ENCODE results near the gene FAM241A. TPM values are rescaled to one million over a fixed set of nuclear protein-coding genes. Genes with fewer than 3 reads are reported as not detected.
"Not testable (repeated sequence)": the region's sequence is repeated elsewhere in the genome, so short reads cannot be mapped to it uniquely, and the experiment has no call there.

FAM241A gene
- total RNA-seq, 8 experiments from 2014 or later, result 0.46 to 2.3 (median 0.71) TPM

- ATAC-seq (replicated peaks in 6 of 8); H3K4me3 ChIP-seq; in situ Hi-C loops (cut with MboI; ENCODE audit: low pct_unique_long_range_greater_than_20kb in 2 of 9, low sequenced_read_pairs in 9 of 9, unreplicated experiment in 9 of 9); H3K27ac ChIP-seq; H3K4me1 ChIP-seq (replicated peaks in 1 of 2): not testable (repeated sequence)
- 100% methylated on average over 1 to 2 of the region's 3 CpGs; no CpG with 5 or more reads in 5 of the 10 experiments for WGBS, 10 experiments
Observed at GRCh38 chr4:112163706-112164105, 18.5 kb downstream of the FAM241A start.

- Histone ChIP-seq H3K27ac (no peak overlapping the region), H3K4me3 (no peak overlapping the region), H3K4me1 (replicated peaks in 1 of 2) (no peaks in the 10 kb centered on the region)
- in situ Hi-C loops (cut with MboI; ENCODE audit: low pct_unique_long_range_greater_than_20kb in 2 of 9, low sequenced_read_pairs in 9 of 9, unreplicated experiment in 9 of 9), result no loop called here
- ATAC-seq (replicated peaks in 6 of 8), result no peak
Observed at GRCh38 chr4:112167794-112168193, 22.5 kb downstream of the FAM241A start.

GRCh38 chr4:112168719-112169500 is 23.7 kb downstream of the FAM241A start:
- no peak for ATAC-seq (replicated peaks in 6 of 8)
- H3K4me1 ChIP-seq (replicated peaks in 1 of 2), result no peaks in the 10 kb centered on the region
- 83 to 100% (median 94%) methylated on average over 1 to 13 of the region's 13 CpGs for WGBS, 10 experiments
- H3K27ac ChIP-seq, result no peak overlapping the region
- H3K4me3 ChIP-seq, result no peak overlapping the region
- in situ Hi-C loops (cut with MboI; ENCODE audit: low pct_unique_long_range_greater_than_20kb in 2 of 9, low sequenced_read_pairs in 9 of 9, unreplicated experiment in 9 of 9), result no loop called here

GRCh38 chr4:112170451-112170993 is 25.3 kb downstream of the FAM241A start:
- WGBS, 10 experiments, result 4 to 93% (median 44%) methylated on average over 2 to 3 of the region's 3 CpGs; no CpG with 5 or more reads in 3 of the 10 experiments
- peak in 6 of 8 experiments; percentile 36 to 100 (median 85) for ATAC-seq (replicated peaks in 6 of 8)
- in situ Hi-C loops (cut with MboI; ENCODE audit: low pct_unique_long_range_greater_than_20kb in 2 of 9, low sequenced_read_pairs in 9 of 9, unreplicated experiment in 9 of 9), result no loop called here
- no peak overlapping the region for H3K27ac ChIP-seq
- H3K4me3 ChIP-seq, result no peak overlapping the region
- H3K4me1 ChIP-seq (replicated peaks in 1 of 2), result no peaks in the 10 kb centered on the region

GRCh38 chr4:112171051-112171763 is 26.0 kb downstream of the FAM241A start:
- H3K4me1 ChIP-seq (replicated peaks in 1 of 2); in situ Hi-C loops (cut with MboI; ENCODE audit: low pct_unique_long_range_greater_than_20kb in 2 of 9, low sequenced_read_pairs in 9 of 9, unreplicated experiment in 9 of 9): not testable (repeated sequence)
- 50 to 100% (median 86%) methylated on average over 1 to 14 of the region's 16 CpGs; no CpG with 5 or more reads in 1 of the 10 experiments for WGBS, 10 experiments

GRCh38 chr4:112172180-112172579 is 26.9 kb downstream of the FAM241A start:
- in situ Hi-C loops (cut with MboI; ENCODE audit: low pct_unique_long_range_greater_than_20kb in 2 of 9, low sequenced_read_pairs in 9 of 9, unreplicated experiment in 9 of 9), result no loop called here
- H3K4me3 ChIP-seq, result no peak overlapping the region
- ATAC-seq (replicated peaks in 6 of 8), result no peak
- H3K4me1 ChIP-seq (replicated peaks in 1 of 2), result no peaks in the 10 kb centered on the region
- no peak overlapping the region for H3K27ac ChIP-seq
- WGBS, 10 experiments, result 75 to 100% (median 100%) methylated on average over 1 of the region's 1 CpG; no CpG with 5 or more reads in 1 of the 10 experiments

More at GRCh38 chr4:112171051-112171763, 26.0 kb downstream of the FAM241A start:
- ATAC-seq (replicated peaks in 6 of 8); H3K4me3 ChIP-seq; H3K27ac ChIP-seq: not testable (repeated sequence)

- in situ Hi-C loops (cut with MboI; ENCODE audit: low pct_unique_long_range_greater_than_20kb in 2 of 9, low sequenced_read_pairs in 9 of 9, unreplicated experiment in 9 of 9), result no loop called here
- WGBS, 10 experiments, result 86 to 100% (median 94%) methylated on average over 1 to 8 of the region's 8 CpGs; no CpG with 5 or more reads in 1 of the 10 experiments
- Histone ChIP-seq H3K27ac (no peak overlapping the region), H3K4me1 (replicated peaks in 1 of 2) (no peaks in the 10 kb centered on the region), H3K4me3 (no peak overlapping the region)
- peak in 2 of 8 experiments; percentile 31 to 52 for ATAC-seq (replicated peaks in 6 of 8)
Observed at GRCh38 chr4:112173593-112174558, 28.6 kb downstream of the FAM241A start.

GRCh38 chr4:112175840-112176239 is 30.6 kb downstream of the FAM241A start:
- in situ Hi-C loops (cut with MboI; ENCODE audit: low pct_unique_long_range_greater_than_20kb in 2 of 9, low sequenced_read_pairs in 9 of 9, unreplicated experiment in 9 of 9), result no loop called here
- Histone ChIP-seq H3K27ac (no peak overlapping the region), H3K4me1 (replicated peaks in 1 of 2) (no peaks in the 10 kb centered on the region), H3K4me3 (no peak overlapping the region)
- 50 to 100% (median 93%) methylated on average over 1 to 4 of the region's 4 CpGs for WGBS, 10 experiments
- ATAC-seq (replicated peaks in 6 of 8), result no peak

- in situ Hi-C loops (cut with MboI; ENCODE audit: low pct_unique_long_range_greater_than_20kb in 2 of 9, low sequenced_read_pairs in 9 of 9, unreplicated experiment in 9 of 9), result no loop called here
- WGBS, 10 experiments, result 40 to 100% (median 83%) methylated on average over 1 to 2 of the region's 2 CpGs; no CpG with 5 or more reads in 2 of the 10 experiments
- Histone ChIP-seq H3K4me1 (replicated peaks in 1 of 2) (no peaks in the 10 kb centered on the region), H3K27ac (no peak overlapping the region), H3K4me3 (no peak overlapping the region)
- ATAC-seq (replicated peaks in 6 of 8), result no peak
Observed at GRCh38 chr4:112176596-112176995, 31.3 kb downstream of the FAM241A start.

GRCh38 chr4:112178741-112179140 is 33.5 kb downstream of the FAM241A start:
- H3K4me1 ChIP-seq (replicated peaks in 1 of 2); in situ Hi-C loops (cut with MboI; ENCODE audit: low pct_unique_long_range_greater_than_20kb in 2 of 9, low sequenced_read_pairs in 9 of 9, unreplicated experiment in 9 of 9); H3K27ac ChIP-seq; H3K4me3 ChIP-seq; ATAC-seq (replicated peaks in 6 of 8): not testable (repeated sequence)
- WGBS, 10 experiments, result 53 to 100% (median 80%) methylated on average over 1 to 3 of the region's 3 CpGs; no CpG with 5 or more reads in 1 of the 10 experiments

- WGBS, 10 experiments, result 83 to 100% (median 97%) methylated on average over 1 to 3 of the region's 3 CpGs
- Histone ChIP-seq H3K4me1 (replicated peaks in 1 of 2) (no peaks in the 10 kb centered on the region), H3K4me3 (no peak overlapping the region), H3K27ac (no peak overlapping the region)
- in situ Hi-C loops (cut with MboI; ENCODE audit: low pct_unique_long_range_greater_than_20kb in 2 of 9, low sequenced_read_pairs in 9 of 9, unreplicated experiment in 9 of 9), result no loop called here
- no peak for ATAC-seq (replicated peaks in 6 of 8)
Observed at GRCh38 chr4:112181358-112182000, 36.2 kb downstream of the FAM241A start.

- Histone ChIP-seq H3K27ac (no peak overlapping the region), H3K4me1 (replicated peaks in 1 of 2) (no peaks in the 10 kb centered on the region), H3K4me3 (no peak overlapping the region)
- no peak for ATAC-seq (replicated peaks in 6 of 8)
- in situ Hi-C loops (cut with MboI; ENCODE audit: low pct_unique_long_range_greater_than_20kb in 2 of 9, low sequenced_read_pairs in 9 of 9, unreplicated experiment in 9 of 9), result no loop called here
- 60 to 100% (median 84%) methylated on average over 1 to 3 of the region's 3 CpGs; no CpG with 5 or more reads in 1 of the 10 experiments for WGBS, 10 experiments
Observed at GRCh38 chr4:112182604-112183003, 37.4 kb downstream of the FAM241A start.

Data from motor neuron (in vitro differentiated cells).